SK-N-SH (cell line): Measurements from ENCODE around the gene SHC3. TPM values are rescaled to one million over a fixed set of nuclear protein-coding genes. Genes with fewer than 3 reads are reported as not detected.

ENCODE experiments used
- CTCF ChIA-PET: fragments of 300-600, 350-600 bp; formaldehyde crosslinking; extraction: SDS; loops from one replicate; lab custom pipeline; 2021; lab: Yijun Ruan, JAX
- POLR2A ChIA-PET: fragments of 350-600 bp; sonication (Branson Sonifier 250); formaldehyde crosslinking; extraction: SDS; loops from one replicate; lab custom pipeline; 2020; ENCODE audit warnings: antibody characterized with exemption, inconsistent platforms; lab: Yijun Ruan, JAX
- DNase-seq: peaks from one replicate; pipeline ENCODE4 v3.0.0; 2012
- H2AFZ ChIP-seq: fragments of 200-600 bp; sonication (generic); 2 replicates; pipeline ENCODE4 v1.8.1; 2016; ENCODE audit warnings: antibody characterized with exemption, mild to moderate bottlenecking, low read depth
- H3F3A ChIP-seq: fragments of 200-600 bp; sonication (generic); replicated peaks from 2 replicates; pipeline ENCODE3; 2016; ENCODE audit warnings: antibody characterized with exemption, mild to moderate bottlenecking; ENCODE audit not compliant: insufficient read depth
- H3K27ac ChIP-seq, 2 experiments: fragments of 200-500 bp in 1 of 2; fragments of 200-600 bp in 1 of 2; sonication (Bioruptor generic) in 1 of 2; sonication (generic), shearing (Covaris generic) in 1 of 2; 2 replicates each; pipeline versions ENCODE4 v1.5.1 to v1.6.1; 2014 to 2016; ENCODE audit warnings: low read depth in 2 of 2, inconsistent platforms in 1 of 2, low read length in 1 of 2, mild to moderate bottlenecking in 1 of 2, mixed read lengths in 1 of 2
- H3K27me3 ChIP-seq: fragments of 200-600 bp; sonication (generic), shearing (Covaris generic); 2 replicates; pipeline ENCODE4 v1.6.1; 2016; ENCODE audit warnings: mixed run types; ENCODE audit not compliant: insufficient read depth
- H3K36me3 ChIP-seq, 2 experiments: fragments of 200-500 bp in 1 of 2; fragments of 200-600 bp in 1 of 2; sonication (Bioruptor generic) in 1 of 2; sonication (generic) in 1 of 2; replicated peaks in 1 of 2; 2 replicates each; pipeline versions ENCODE3 to v1.5.1; 2014 to 2016; ENCODE audit warnings: low read length in 1 of 2, mild to moderate bottlenecking in 1 of 2; ENCODE audit not compliant: insufficient read depth in 2 of 2, control insufficient read depth in 1 of 2
- H3K4me1 ChIP-seq, 2 experiments: fragments of 200-500 bp in 1 of 2; fragments of 200-600 bp in 1 of 2; sonication (Bioruptor generic) in 1 of 2; sonication (generic), shearing (Covaris generic) in 1 of 2; 2 replicates each; pipeline versions ENCODE4 v1.5.1 to v1.6.1; 2014 to 2016; ENCODE audit warnings: low read depth in 1 of 2, low read length in 1 of 2, mixed run types in 1 of 2; ENCODE audit not compliant: insufficient read depth in 2 of 2, control insufficient read depth in 1 of 2
- H3K4me2 ChIP-seq: fragments of 200-600 bp; sonication (generic), shearing (Covaris generic); 2 replicates; pipeline ENCODE4 v1.6.1; 2017; ENCODE audit warnings: mixed run types
- H3K4me3 ChIP-seq, 2 experiments: fragments of 200-500 bp in 1 of 2; fragments of 200-600 bp in 1 of 2; sonication (Bioruptor generic) in 1 of 2; sonication (generic), shearing (Covaris generic) in 1 of 2; 2 replicates each; pipeline versions ENCODE4 v1.5.1 to v1.8.1; 2014 to 2016; ENCODE audit warnings: low read depth in 2 of 2, inconsistent platforms in 1 of 2, low read length in 1 of 2, mild to moderate bottlenecking in 1 of 2, mixed read lengths in 1 of 2, moderate library complexity in 1 of 2
- H3K79me2 ChIP-seq: fragments of 200-600 bp; sonication (generic); 2 replicates; pipeline ENCODE4 v1.8.1; 2017; ENCODE audit warnings: mild to moderate bottlenecking; ENCODE audit not compliant: insufficient read depth
- H3K9ac ChIP-seq: fragments of 200-600 bp; sonication (generic); 2 replicates; pipeline ENCODE4 v1.6.1; 2017; ENCODE audit warnings: mixed run types
- H3K9me2 ChIP-seq: fragments of 200-600 bp; sonication (generic); 2 replicates; pipeline ENCODE4 v1.6.1; 2017; ENCODE audit warnings: mixed run types
- H3K9me3 ChIP-seq: fragments of 200-600 bp; sonication (generic); 2 replicates; pipeline ENCODE4 v1.6.1; 2017; ENCODE audit warnings: mixed run types, mild to moderate bottlenecking, moderate library complexity
- H4K20me1 ChIP-seq: fragments of 200-600 bp; sonication (generic); 2 replicates; pipeline ENCODE4 v1.6.1; 2017; ENCODE audit warnings: mild to moderate bottlenecking, mixed run types; ENCODE audit not compliant: insufficient read depth
- CHD2 ChIP-seq: fragments of 150-350 bp; IDR thresholded peaks from 2 replicates; pipeline ENCODE4 v1.6.1; 2018; ENCODE audit warnings: low read length; ENCODE audit not compliant: partially characterized antibody
- CTCF ChIP-seq: fragments of 200-600 bp; sonication (generic); IDR thresholded peaks from 2 replicates; pipeline ENCODE4 v1.6.1; 2017; ENCODE audit warnings: antibody characterized with exemption, mild to moderate bottlenecking, moderate library complexity
- ELF1 ChIP-seq: IDR thresholded peaks from 2 replicates; pipeline ENCODE4 v1.4.0; 2012
- EP300 ChIP-seq, 2 experiments: IDR thresholded peaks; 2 replicates each; pipeline versions ENCODE4 v1.4.0 to v1.6.1; 2012; ENCODE audit warnings: borderline replicate concordance in 1 of 2, low read depth in 1 of 2, low read length in 1 of 2
- FOXJ3 ChIP-seq: sonication (generic); formaldehyde crosslinking; IDR thresholded peaks from 2 replicates; pipeline ENCODE4 v1.5.1; 2020; ENCODE audit warnings: mild to moderate bottlenecking, missing genetic modification reagents
- FOXM1 ChIP-seq: IDR thresholded peaks from 2 replicates; pipeline ENCODE4 v1.4.0; 2012; ENCODE audit warnings: low read depth, mild to moderate bottlenecking
- NFIC ChIP-seq: IDR thresholded peaks from 2 replicates; pipeline ENCODE4 v1.4.0; 2012; ENCODE audit warnings: borderline replicate concordance
- REST ChIP-seq: IDR thresholded peaks from 2 replicates; pipeline ENCODE4 v1.6.1; 2012; ENCODE audit warnings: mild to moderate bottlenecking, low read depth, low read length, moderate library complexity
- TAF1 ChIP-seq: IDR thresholded peaks from 2 replicates; pipeline ENCODE4 v1.6.1; 2012; ENCODE audit warnings: low read depth, mild to moderate bottlenecking, low read length, moderate library complexity, borderline replicate concordance
- TCF12 ChIP-seq: IDR thresholded peaks from 2 replicates; pipeline ENCODE4 v1.4.0; 2012
- USF1 ChIP-seq: IDR thresholded peaks from 2 replicates; pipeline ENCODE4 v1.4.0; 2012; ENCODE audit warnings: low read depth, borderline replicate concordance
- WGBS: methylation state at CpG from one replicate; pipeline ENCODE4 v1.1.6; 2017; ENCODE audit warnings: low lambda C conversion rate; 5-methylcytosine and 5-hydroxymethylcytosine counted together
- polyA plus RNA-seq, 3 experiments: library from polyadenylated mRNA; depleted of rRNA; stranded (reverse); fragments of >200 nt; gene quantifications; 2 replicates each; pipeline ENCODE4 v1.2.3, GENCODE V29; 2012
- TF ChIP-seq, protein P1 (sequence below): fragments of 150-350 bp; IDR thresholded peaks from 2 replicates; pipeline ENCODE4 v1.6.1; 2017; ENCODE audit warnings: antibody characterized with exemption, low read length, low read depth, borderline replicate concordance
- TF ChIP-seq, protein P2 (sequence below): IDR thresholded peaks from 2 replicates; pipeline ENCODE4 v1.4.0; 2012; ENCODE audit warnings: low read depth

The SHC3 gene
- polyA plus RNA-seq, 1 of the 3 experiments (the other 2 are of a cell fraction): 3.2 TPM

DNA sequence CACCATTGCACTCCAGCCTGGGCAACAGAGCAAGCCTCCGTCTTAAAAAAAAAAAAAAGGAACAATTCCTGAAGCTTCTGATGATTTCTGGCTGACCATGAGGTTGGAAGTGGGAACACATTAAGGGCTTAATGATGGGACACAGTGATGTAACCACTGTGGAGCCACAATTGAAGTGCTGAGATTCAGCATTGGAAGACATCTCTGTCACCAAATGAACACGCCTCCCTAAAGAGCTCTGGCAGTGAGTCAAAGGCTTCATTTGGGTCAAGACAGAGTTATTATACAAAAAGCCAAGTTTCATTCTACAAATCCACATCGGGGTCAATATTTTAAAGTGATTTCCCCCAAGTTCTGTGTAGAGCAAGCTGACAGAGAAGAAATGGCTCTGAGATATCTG, 191.8 kb downstream of the SHC3 start:
- Histone ChIP-seq H3K9ac (no peak overlapping the region), H3K9me2 (no peaks in the 10 kb centered on the region), H3K4me1 (peaks cover 0 to 7% of the 10 kb centered on the region in 2 experiments; a peak in 2 of 4 replicates), H3K79me2 (peaks cover under 1% of the 10 kb centered on the region; the same call in 1 of the 2 replicates), H4K20me1 (no peaks in the 10 kb centered on the region), H3K27ac (no peak overlapping the region), H3F3A (no peaks in the 10 kb centered on the region), H3K36me3 (no peaks in the 10 kb centered on the region), H3K9me3 (no peaks in the 10 kb centered on the region), H2AFZ (no peak overlapping the region), H3K4me2 (no peak overlapping the region), H3K27me3 (no peaks in the 10 kb centered on the region), H3K4me3 (no peak overlapping the region)
- ChIA-PET POLR2A (interaction anchor here (0.6 kb wide), 1 partner anchor 194 kb away, joined by 6 read pairs; no protein-coding TSS in a partner anchor), CTCF (interaction anchor here (1.0 kb wide), 1 partner anchor 292 kb away, joined by 3 read pairs; no protein-coding TSS in a partner anchor)
- no peak for DNase-seq
- 79% methylated on average over 3 of the region's 3 CpGs for WGBS
- TF ChIP-seq FOXJ3 (no peak), CTCF (no peak), TCF12 (no peak), USF1 (no peak), FOXM1 (no peak), TAF1 (no peak), ELF1 (no peak), EP300 (IDR thresholded peaks at IDR 0.05; ENCODE audit: borderline replicate concordance in 1 of 2, low read depth in 1 of 2, low read length in 1 of 2) (no peak), REST (no peak), CHD2 (no peak), NFIC (no peak)
- TF ChIP-seq, protein P1, sequence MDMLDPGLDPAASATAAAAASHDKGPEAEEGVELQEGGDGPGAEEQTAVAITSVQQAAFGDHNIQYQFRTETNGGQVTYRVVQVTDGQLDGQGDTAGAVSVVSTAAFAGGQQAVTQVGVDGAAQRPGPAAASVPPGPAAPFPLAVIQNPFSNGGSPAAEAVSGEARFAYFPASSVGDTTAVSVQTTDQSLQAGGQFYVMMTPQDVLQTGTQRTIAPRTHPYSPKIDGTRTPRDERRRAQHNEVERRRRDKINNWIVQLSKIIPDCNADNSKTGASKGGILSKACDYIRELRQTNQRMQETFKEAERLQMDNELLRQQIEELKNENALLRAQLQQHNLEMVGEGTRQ: no peak
- TF ChIP-seq, protein P2, sequence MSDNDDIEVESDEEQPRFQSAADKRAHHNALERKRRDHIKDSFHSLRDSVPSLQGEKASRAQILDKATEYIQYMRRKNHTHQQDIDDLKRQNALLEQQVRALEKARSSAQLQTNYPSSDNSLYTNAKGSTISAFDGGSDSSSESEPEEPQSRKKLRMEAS: no peak
